ENCODE data around the gene ABLIM2. TPM values are rescaled to one million over a fixed set of nuclear protein-coding genes. Genes with fewer than 3 reads are reported as not detected.
A peak's percentile ranks its signal among the peaks of the same experiment; 100 is the strongest.

ABLIM2 gene
- polyA plus RNA-seq, 3 donors: 0.21 TPM; not detected in 2

DNA sequence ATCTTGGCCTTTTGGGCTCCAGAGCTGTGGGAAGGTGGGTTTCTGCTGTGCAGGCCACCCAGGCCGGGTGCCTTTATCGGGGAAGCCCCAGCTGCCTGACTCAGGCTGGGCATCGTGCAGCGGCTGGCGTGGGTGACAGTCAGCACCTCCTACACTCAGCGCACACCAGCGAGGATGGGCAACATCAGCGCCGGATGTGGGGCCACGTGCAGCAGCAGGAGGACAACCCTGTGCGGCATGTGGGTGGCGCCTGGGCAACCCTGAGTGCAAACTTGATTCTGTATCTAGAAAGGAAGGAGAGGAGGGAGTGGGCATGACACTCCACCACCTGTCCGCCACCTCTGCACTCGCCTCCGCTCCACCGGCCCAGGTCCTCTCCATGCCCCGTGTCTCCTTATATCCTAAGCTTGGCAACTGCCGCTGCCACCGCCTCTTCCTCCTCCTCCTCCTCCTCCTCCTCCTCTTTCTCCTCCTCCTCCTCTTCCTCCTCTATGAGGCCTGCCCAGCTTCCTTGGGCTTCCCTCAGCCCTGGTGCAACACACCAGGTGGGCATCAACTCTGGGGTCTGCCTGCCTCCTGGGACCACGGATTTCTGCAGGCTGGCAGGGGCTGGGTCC, 111.6 kb downstream of the ABLIM2 start:
- Histone ChIP-seq H3K4me1 (ENCODE audit: control insufficient read depth in 1 of 2, insufficient read depth in 2 of 2, low read length in 2 of 2) (no peaks in the 10 kb centered on the region), H3K36me3 (replicated peaks in 1 of 2; ENCODE audit: control insufficient read depth in 1 of 2, insufficient read depth in 2 of 2, low read length in 2 of 2) (no peaks in the 10 kb centered on the region), H2AFZ (ENCODE audit: insufficient read depth, low read depth, low read length, poor library complexity, severe bottlenecking) (no peak overlapping the region), H3K27me3 (ENCODE audit: control insufficient read depth in 2 of 2, insufficient read depth in 2 of 2, low read length in 2 of 2) (peaks cover 0 to 11% of the 10 kb centered on the region in 2 donors), H3K4me3 (replicated peaks in 1 of 3; ENCODE audit: low read depth in 2 of 3, low read length in 3 of 3) (no peak overlapping the region), H3K79me2 (ENCODE audit: insufficient read depth, low read length) (no peaks in the 10 kb centered on the region), H3K9me3 (replicated peaks in 1 of 2; ENCODE audit: control insufficient read depth in 1 of 2, insufficient read depth in 1 of 2, low read length in 2 of 2) (no peaks in the 10 kb centered on the region), H3K4me2 (replicated peaks; ENCODE audit: extremely low read depth, low read length, poor library complexity, severe bottlenecking) (no peak overlapping the region), H3K9ac (ENCODE audit: insufficient read depth, low read length, poor library complexity, severe bottlenecking) (no peak overlapping the region), H4K20me1 (ENCODE audit: insufficient read depth, low read length) (no peaks in the 10 kb centered on the region), H3K27ac (ENCODE audit: low read depth in 1 of 2, low read length in 2 of 2) (no peak overlapping the region)
- no peak for DNase-seq
- Mint-ChIP-seq H3K27ac (no peak overlapping the region), H3K9me3 (peaks cover 0 to 3% (median 0%) of the 10 kb centered on the region in 7 donors), H3K4me3 (no peak overlapping the region), H3K27me3 (ENCODE audit: low read depth in 3 of 3) (peaks cover 21 to 50% (median 42%) of the 10 kb centered on the region in 3 donors), H3K36me3 (no peaks in the 10 kb centered on the region), H3K4me1 (no peaks in the 10 kb centered on the region)
- TF ChIP-seq, protein P1, sequence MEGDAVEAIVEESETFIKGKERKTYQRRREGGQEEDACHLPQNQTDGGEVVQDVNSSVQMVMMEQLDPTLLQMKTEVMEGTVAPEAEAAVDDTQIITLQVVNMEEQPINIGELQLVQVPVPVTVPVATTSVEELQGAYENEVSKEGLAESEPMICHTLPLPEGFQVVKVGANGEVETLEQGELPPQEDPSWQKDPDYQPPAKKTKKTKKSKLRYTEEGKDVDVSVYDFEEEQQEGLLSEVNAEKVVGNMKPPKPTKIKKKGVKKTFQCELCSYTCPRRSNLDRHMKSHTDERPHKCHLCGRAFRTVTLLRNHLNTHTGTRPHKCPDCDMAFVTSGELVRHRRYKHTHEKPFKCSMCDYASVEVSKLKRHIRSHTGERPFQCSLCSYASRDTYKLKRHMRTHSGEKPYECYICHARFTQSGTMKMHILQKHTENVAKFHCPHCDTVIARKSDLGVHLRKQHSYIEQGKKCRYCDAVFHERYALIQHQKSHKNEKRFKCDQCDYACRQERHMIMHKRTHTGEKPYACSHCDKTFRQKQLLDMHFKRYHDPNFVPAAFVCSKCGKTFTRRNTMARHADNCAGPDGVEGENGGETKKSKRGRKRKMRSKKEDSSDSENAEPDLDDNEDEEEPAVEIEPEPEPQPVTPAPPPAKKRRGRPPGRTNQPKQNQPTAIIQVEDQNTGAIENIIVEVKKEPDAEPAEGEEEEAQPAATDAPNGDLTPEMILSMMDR (IDR thresholded peaks at IDR 0.05): no peak
- intact Hi-C loops (cut with micrococcal nuclease): no loop called here
- 92% methylated on average over 14 of the region's 20 CpGs for WGBS (ENCODE audit: insufficient coverage)

DNA sequence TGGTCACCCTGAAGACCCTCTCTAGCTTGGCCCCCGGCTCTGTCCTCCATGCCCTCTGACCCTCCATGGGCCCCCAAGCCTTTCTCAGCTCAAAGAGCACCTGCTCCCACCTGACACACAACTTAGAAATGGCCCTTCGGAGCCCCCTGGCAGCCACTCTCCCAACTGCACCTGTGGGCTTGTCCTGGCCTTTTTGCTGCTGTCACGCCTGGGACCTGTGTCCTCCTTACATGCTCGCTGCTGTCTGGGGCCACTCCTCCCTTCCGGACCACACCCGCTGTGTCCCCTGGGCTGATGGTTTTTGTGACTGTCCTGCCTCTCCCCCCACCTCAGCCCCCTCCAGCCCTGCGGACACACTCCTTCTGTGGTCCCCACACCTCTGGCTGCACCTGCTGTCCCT, 112.7 kb downstream of the ABLIM2 start:
- H3K36me3 Mint-ChIP-seq: no peaks in the 10 kb centered on the region
- Histone ChIP-seq H3K36me3 (replicated peaks in 1 of 2; ENCODE audit: control insufficient read depth in 1 of 2, insufficient read depth in 2 of 2, low read length in 2 of 2) (no peaks in the 10 kb centered on the region), H4K20me1 (ENCODE audit: insufficient read depth, low read length) (no peaks in the 10 kb centered on the region), H3K9ac (ENCODE audit: insufficient read depth, low read length, poor library complexity, severe bottlenecking) (no peak overlapping the region), H3K27ac (ENCODE audit: low read depth in 1 of 2, low read length in 2 of 2) (no peak overlapping the region), H2AFZ (ENCODE audit: insufficient read depth, low read depth, low read length, poor library complexity, severe bottlenecking) (no peak overlapping the region), H3K4me1 (ENCODE audit: control insufficient read depth in 1 of 2, insufficient read depth in 2 of 2, low read length in 2 of 2) (no peaks in the 10 kb centered on the region), H3K27me3 (ENCODE audit: control insufficient read depth in 2 of 2, insufficient read depth in 2 of 2, low read length in 2 of 2) (peaks cover 0 to 10% of the 10 kb centered on the region in 2 donors), H3K79me2 (ENCODE audit: insufficient read depth, low read length) (no peaks in the 10 kb centered on the region), H3K4me2 (replicated peaks; ENCODE audit: extremely low read depth, low read length, poor library complexity, severe bottlenecking) (no peak overlapping the region), H3K9me3 (replicated peaks in 1 of 2; ENCODE audit: control insufficient read depth in 1 of 2, insufficient read depth in 1 of 2, low read length in 2 of 2) (no peaks in the 10 kb centered on the region), H3K4me3 (replicated peaks in 1 of 3; ENCODE audit: low read depth in 2 of 3, low read length in 3 of 3) (no peak overlapping the region)
- H3K27me3 Mint-ChIP-seq (ENCODE audit: low read depth in 3 of 3): peaks cover 20 to 48% (median 40%) of the 10 kb centered on the region in 3 donors
- intact Hi-C loops (cut with micrococcal nuclease): no loop called here
- no peaks in the 10 kb centered on the region for H3K4me1 Mint-ChIP-seq
- no peak overlapping the region for H3K4me3 Mint-ChIP-seq
- WGBS (ENCODE audit: insufficient coverage): 82% methylated on average over 7 of the region's 7 CpGs
- TF ChIP-seq, protein P1 (IDR thresholded peaks at IDR 0.05): no peak
- H3K9me3 Mint-ChIP-seq: peaks cover 0 to 3% (median 0%) of the 10 kb centered on the region in 7 donors
- no peak for DNase-seq
- peak overlapping the region in 1 of 7 donors; percentile 66 for H3K27ac Mint-ChIP-seq
